Testis (tissue), 2 donors: ENCODE measurements around the gene LRP2BP.
"Not testable (repeated sequence)": the region's sequence is repeated elsewhere in the genome, so short reads cannot be mapped to it uniquely, and the experiment has no call there.

Experiments used
- POLR2A ChIP-seq: fragments of 450-650 bp; IDR thresholded peaks from one replicate; pipeline ENCODE4 v1.6.1; 2017; ENCODE audit warnings: antibody characterized with exemption, mild to moderate bottlenecking, moderate library complexity
- TF ChIP-seq, protein P1 (sequence below), 3 experiments: fragments of 450-650 bp in 2 of 3; fragments of 200-600 bp in 1 of 3; sonication (generic) in 1 of 3; IDR thresholded peaks; one replicate each; pipeline ENCODE4 v1.5.1; 2016 to 2019; ENCODE audit warnings: antibody characterized with exemption in 3 of 3, mild to moderate bottlenecking in 2 of 3, moderate library complexity in 1 of 3

DNA sequence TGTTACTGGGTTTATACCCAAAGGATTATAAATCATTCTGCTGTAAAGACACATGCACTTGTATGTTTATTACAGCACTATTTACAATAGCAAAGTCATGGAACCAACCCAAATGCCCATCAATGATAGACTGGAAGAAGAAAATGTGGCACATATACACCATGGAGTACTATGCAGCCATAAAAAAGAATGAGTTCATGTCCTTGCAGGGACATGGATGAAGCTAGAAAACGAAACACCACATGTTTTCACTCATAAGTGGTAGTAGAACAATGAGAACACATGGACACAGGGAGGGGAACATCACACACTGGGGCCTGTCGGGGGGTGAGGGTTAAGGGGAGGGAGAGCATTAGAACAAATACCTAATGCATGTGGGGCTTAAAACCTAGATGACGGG, 78.3 kb downstream of the LRP2BP start:
- TF ChIP-seq, protein P1, sequence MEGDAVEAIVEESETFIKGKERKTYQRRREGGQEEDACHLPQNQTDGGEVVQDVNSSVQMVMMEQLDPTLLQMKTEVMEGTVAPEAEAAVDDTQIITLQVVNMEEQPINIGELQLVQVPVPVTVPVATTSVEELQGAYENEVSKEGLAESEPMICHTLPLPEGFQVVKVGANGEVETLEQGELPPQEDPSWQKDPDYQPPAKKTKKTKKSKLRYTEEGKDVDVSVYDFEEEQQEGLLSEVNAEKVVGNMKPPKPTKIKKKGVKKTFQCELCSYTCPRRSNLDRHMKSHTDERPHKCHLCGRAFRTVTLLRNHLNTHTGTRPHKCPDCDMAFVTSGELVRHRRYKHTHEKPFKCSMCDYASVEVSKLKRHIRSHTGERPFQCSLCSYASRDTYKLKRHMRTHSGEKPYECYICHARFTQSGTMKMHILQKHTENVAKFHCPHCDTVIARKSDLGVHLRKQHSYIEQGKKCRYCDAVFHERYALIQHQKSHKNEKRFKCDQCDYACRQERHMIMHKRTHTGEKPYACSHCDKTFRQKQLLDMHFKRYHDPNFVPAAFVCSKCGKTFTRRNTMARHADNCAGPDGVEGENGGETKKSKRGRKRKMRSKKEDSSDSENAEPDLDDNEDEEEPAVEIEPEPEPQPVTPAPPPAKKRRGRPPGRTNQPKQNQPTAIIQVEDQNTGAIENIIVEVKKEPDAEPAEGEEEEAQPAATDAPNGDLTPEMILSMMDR (IDR thresholded peaks at IDR 0.05): not testable (repeated sequence)
- not testable (repeated sequence) for TF ChIP-seq POLR2A
